PC-3 (cell line): ENCODE data around the gene GCGR. TPM values are rescaled to one million over a fixed set of nuclear protein-coding genes. Genes with fewer than 3 reads are reported as not detected.

ENCODE experiments used
- ATAC-seq: fragments of 200-7000 bp; cut with Tn5 transposase; 2 replicates; pipeline ENCODE4 v1.9.1; 2020; ENCODE audit warnings: mild to moderate bottlenecking, moderate library complexity
- BruUV-seq: library from RNA; stranded (reverse); fragments of 400-500 nt; replicated peaks from 2 replicates; lab custom pipeline; 2021; lab: Mats Ljungman, UMichigan
- CTCF ChIA-PET: fragments of 300-600 bp; sonication (Branson Sonifier 250); formaldehyde crosslinking; loops from one replicate; lab custom pipeline; 2022; ENCODE audit warnings: antibody characterized with exemption; lab: Charles Lee
- POLR2A ChIA-PET: fragments of 300-600 bp; sonication (Branson Sonifier 250); formaldehyde crosslinking; loops from one replicate; lab custom pipeline; 2022; ENCODE audit warnings: antibody characterized with exemption; ENCODE audit not compliant: unreplicated experiment; lab: Charles Lee
- DNase-seq: peaks from one replicate; pipeline ENCODE4 v3.0.0-alpha.2; 2015
- H2AFZ ChIP-seq: fragments of 300-600 bp; sonication (generic); 2 replicates; pipeline ENCODE4 v1.6.0; 2016; ENCODE audit warnings: antibody characterized with exemption, low read length
- H3F3A ChIP-seq: fragments of 300-600 bp; sonication (generic); one replicate; pipeline ENCODE4 v1.6.0; 2017; ENCODE audit warnings: antibody characterized with exemption, low read length, control low read depth, mild to moderate bottlenecking; ENCODE audit not compliant: unreplicated experiment
- H3K27ac ChIP-seq: fragments of 300-600 bp; sonication (generic); 2 replicates; pipeline ENCODE4 v1.5.1; 2016; ENCODE audit warnings: mild to moderate bottlenecking, low read length
- H3K27me3 ChIP-seq: fragments of 300-600 bp; sonication (generic); 2 replicates; pipeline ENCODE4 v1.6.1; 2016; ENCODE audit warnings: low read length, mixed read lengths
- H3K36me3 ChIP-seq: fragments of 300-600 bp; sonication (generic); 2 replicates; pipeline ENCODE4 v1.6.1; 2016; ENCODE audit warnings: low read depth, mixed run types, low read length, mixed read lengths
- H3K4me1 ChIP-seq: fragments of 300-600 bp; sonication (generic); 2 replicates; pipeline ENCODE4 v1.5.1; 2016; ENCODE audit warnings: low read length; ENCODE audit not compliant: insufficient read depth
- H3K4me2 ChIP-seq: fragments of 300-600 bp; sonication (generic); 2 replicates; pipeline ENCODE4 v1.6.0; 2016; ENCODE audit warnings: low read length
- H3K4me3 ChIP-seq: fragments of 300-600 bp; sonication (generic); 2 replicates; pipeline ENCODE4 v1.5.1; 2016; ENCODE audit warnings: mild to moderate bottlenecking, low read length, mixed read lengths
- H3K79me2 ChIP-seq: fragments of 300-600 bp; sonication (generic); 2 replicates; pipeline ENCODE4 v1.6.1; 2017; ENCODE audit warnings: low read length, mixed read lengths
- H3K9ac ChIP-seq: fragments of 300-600 bp; sonication (generic); 2 replicates; pipeline ENCODE4 v1.6.0; 2016; ENCODE audit warnings: mild to moderate bottlenecking, low read length
- H3K9me2 ChIP-seq: fragments of 300-600 bp; sonication (generic); replicated peaks from 2 replicates; pipeline ENCODE4 v1.6.1; 2016; ENCODE audit warnings: mixed run types, low read length, mixed read lengths
- H3K9me3 ChIP-seq: fragments of 300-600 bp; sonication (generic); 2 replicates; pipeline ENCODE4 v1.6.1; 2016; ENCODE audit warnings: low read length, mixed read lengths
- H4K20me1 ChIP-seq: fragments of 300-600 bp; sonication (generic); 2 replicates; pipeline ENCODE4 v1.6.1; 2016; ENCODE audit warnings: low read length, mixed read lengths
- CTCF ChIP-seq: fragments of 300-600 bp; sonication (generic); conservative IDR thresholded peaks from 2 replicates; pipeline ENCODE4 v1.5.1; 2017; ENCODE audit warnings: antibody characterized with exemption, low read depth, mild to moderate bottlenecking, low read length
- EZH2 ChIP-seq: fragments of 300-600 bp; sonication (generic); IDR thresholded peaks from one replicate; pipeline ENCODE4 v1.6.1; 2017; ENCODE audit warnings: antibody characterized with exemption, mild to moderate bottlenecking, low read length; ENCODE audit not compliant: unreplicated experiment
- EZH2phosphoT487 ChIP-seq: fragments of 300-600 bp; sonication (generic); IDR thresholded peaks from 2 replicates; pipeline ENCODE4 v1.6.1; 2018; ENCODE audit warnings: mild to moderate bottlenecking, antibody characterized with exemption, low read length, borderline replicate concordance
- intact Hi-C: fragments of 100-400 bp; cut with micrococcal nuclease; formaldehyde crosslinking; loops from 2 replicates; pipeline ENCODE4 v1.9.0; 2023
- total RNA-seq: library from RNA; depleted of rRNA; stranded (reverse); fragments of >200 nt; gene quantifications from 2 replicates; pipeline ENCODE4 v1.2.3, GENCODE V29; 2014

GCGR gene
- total RNA-seq, 1 experiment from 2014 or later, result 0.11 TPM

- no peaks in the 10 kb centered on the region for H3K36me3 ChIP-seq
- BruUV-seq, result no TSS peak
- H3K27me3 ChIP-seq, result 0 out of 2 replicates have a peak, but pooled peaks cover 19% of the 10 kb centered on the region
- H3F3A ChIP-seq, result no peaks in the 10 kb centered on the region
- intact Hi-C loops, result no loop called here
- CTCF ChIA-PET, result no interaction called here
- no peak overlapping the region for H3K27ac ChIP-seq
- H3K4me1 ChIP-seq, result peaks cover 8% of the 10 kb centered on the region
- DNase-seq (no peak), ATAC-seq (no peak)
- POLR2A ChIA-PET, result no interaction called here
- no peaks in the 10 kb centered on the region for H4K20me1 ChIP-seq
- H3K9me3 ChIP-seq, result no peaks in the 10 kb centered on the region
- no peak for TF ChIP-seq CTCF
- no peak for TF ChIP-seq EZH2phosphoT487
- no peak for TF ChIP-seq EZH2
- H3K79me2 ChIP-seq, result no peaks in the 10 kb centered on the region
- H3K9ac ChIP-seq, result no peak overlapping the region
- H3K9me2 ChIP-seq, result no peaks in the 10 kb centered on the region
- H2AFZ ChIP-seq, result no peak overlapping the region
- H3K4me2 ChIP-seq, result no peak overlapping the region
- no peak overlapping the region for H3K4me3 ChIP-seq
These were observed 8.0 kb downstream of the GCGR start for GRCh38 chr17:81811705-81812570.

GRCh38 chr17:81812571-81813370 lies 8.8 kb downstream of the GCGR start:
- DNase-seq (no peak), ATAC-seq (no peak)
- Histone ChIP-seq H3K9ac (no peak overlapping the region), H3K27me3 (0 out of 2 replicates have a peak, but pooled peaks cover 12% of the 10 kb centered on the region), H2AFZ (no peak overlapping the region), H3K4me1 (peaks cover 10% of the 10 kb centered on the region), H3K79me2 (no peaks in the 10 kb centered on the region), H3K9me2 (no peaks in the 10 kb centered on the region), H4K20me1 (no peaks in the 10 kb centered on the region), H3K36me3 (no peaks in the 10 kb centered on the region), H3K9me3 (no peaks in the 10 kb centered on the region), H3F3A (no peaks in the 10 kb centered on the region), H3K4me2 (no peak overlapping the region), H3K27ac (no peak overlapping the region), H3K4me3 (no peak overlapping the region)
- TF ChIP-seq EZH2phosphoT487 (no peak), EZH2 (no peak), CTCF (no peak)
- ChIA-PET CTCF (no interaction called here), POLR2A (no interaction called here)
- no TSS peak for BruUV-seq
- intact Hi-C loops, result no loop called here
